HG03039 (cell line): ENCODE data around the gene KIAA1958.

Experiments used
- ATAC-seq: cut with Tn5 transposase; IDR thresholded peaks from one replicate; pipeline ENCODE4 v1.9.1; 2021; ENCODE audit warnings: mild to moderate bottlenecking, moderate library complexity; ENCODE audit not compliant: unreplicated experiment

Gene KIAA1958

DNA sequence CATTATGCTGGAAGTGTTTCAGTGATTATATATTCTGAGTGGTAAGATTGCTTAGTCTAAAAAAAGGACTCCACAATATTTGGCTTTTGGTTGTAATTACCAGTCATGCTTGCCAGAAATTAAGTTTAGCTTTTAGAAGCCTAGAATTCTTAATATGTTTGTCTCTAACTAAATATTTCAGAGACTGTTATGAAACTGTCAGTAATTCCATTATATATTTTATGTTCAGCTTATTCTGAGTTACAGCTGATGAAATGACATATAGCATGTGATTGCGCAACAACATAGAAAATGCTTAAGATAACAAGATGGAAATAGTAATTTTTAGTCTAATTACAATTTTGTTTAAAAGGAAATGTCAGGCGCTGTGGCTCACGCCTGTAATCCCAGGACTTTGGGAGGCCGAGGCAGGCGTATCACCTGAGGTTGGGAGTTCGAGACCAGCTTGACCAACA is 44.2 kb downstream of the KIAA1958 start:
- no peak for ATAC-seq

DNA sequence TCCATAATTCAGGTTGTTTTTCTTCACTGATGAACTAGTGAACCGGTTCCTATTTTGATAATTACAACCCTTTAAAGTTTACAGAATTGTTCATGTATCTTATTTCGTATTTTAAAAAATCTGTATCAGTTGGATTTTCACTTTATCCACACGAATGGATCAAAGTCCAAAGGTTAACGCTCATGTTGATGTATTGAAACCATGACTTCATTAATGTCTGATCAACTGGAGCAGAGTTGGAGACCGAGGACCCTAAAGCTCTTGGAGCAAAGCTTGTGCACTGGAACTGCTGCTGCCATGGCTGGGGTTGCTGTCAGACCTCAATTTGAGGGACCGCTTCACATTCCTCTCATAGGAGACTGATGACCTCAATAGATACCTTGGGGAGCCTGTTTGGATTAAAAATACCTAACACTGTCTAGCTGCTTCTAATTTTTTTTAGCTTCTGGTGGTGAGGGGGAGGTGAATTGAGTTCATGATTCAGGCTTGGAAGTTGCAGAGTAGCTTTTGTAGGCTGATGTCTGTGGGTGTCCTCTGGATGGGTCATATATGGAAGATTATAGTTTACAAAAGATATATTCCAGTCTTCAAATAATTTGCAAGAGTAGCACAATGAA is 45.1 kb downstream of the KIAA1958 start:
- ATAC-seq: no peak

DNA sequence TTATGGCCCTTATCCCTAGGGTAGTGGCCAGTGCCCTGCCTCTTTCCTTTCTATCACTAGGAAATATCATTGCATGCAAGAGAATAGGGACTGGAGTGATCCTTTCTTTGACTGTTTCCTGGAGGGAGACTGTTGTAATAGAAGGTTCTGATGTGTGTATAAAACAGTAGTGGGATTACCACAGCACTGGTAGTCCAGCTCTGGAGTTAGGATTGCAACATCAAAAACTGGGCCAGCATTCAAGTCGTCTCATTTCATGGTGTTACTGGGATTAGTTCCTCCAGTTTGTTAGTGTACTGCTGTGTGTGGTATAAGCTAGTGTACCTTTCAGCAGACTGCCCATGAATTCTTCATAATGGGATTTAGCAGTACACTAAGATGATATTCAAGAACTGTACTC is 45.8 kb downstream of the KIAA1958 start:
- no peak for ATAC-seq

DNA sequence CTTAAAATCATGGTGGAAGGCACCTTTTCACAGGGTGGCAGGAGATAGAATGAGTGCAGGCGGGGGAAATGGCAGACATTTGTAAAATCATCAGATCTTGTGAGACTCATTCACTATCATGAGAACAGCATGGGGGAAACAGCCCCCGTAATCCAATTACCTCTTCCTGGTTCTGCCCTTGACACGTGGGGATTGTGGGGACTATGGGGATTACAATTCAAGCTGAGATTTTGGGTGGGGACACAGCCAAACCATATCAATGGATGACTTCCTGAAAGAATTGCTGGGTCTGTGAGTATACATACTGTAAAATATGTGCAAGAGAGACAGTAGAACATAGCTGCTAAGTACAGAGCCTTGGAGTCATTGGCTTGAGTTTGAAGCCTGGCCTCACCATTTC is 47.0 kb downstream of the KIAA1958 start:
- ATAC-seq: no peak

DNA sequence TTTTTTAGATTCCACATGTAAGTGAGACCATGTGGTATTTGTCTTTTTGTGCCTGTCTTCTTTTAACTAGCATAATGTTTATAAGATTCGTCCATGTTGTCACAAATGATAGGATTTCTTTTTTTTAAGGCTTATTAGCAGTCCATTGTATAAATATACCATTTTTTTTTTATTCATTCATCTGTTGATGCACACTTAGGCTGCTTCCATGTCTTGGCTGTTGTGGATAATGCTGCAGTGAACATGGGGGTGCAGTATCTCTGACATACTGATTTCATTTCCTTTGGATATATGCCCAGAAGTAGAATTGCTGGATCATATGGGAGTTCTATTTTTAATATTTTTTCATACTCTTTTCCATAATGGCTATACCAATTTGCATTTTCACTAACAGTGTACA is 48.7 kb downstream of the KIAA1958 start:
- no peak for ATAC-seq

DNA sequence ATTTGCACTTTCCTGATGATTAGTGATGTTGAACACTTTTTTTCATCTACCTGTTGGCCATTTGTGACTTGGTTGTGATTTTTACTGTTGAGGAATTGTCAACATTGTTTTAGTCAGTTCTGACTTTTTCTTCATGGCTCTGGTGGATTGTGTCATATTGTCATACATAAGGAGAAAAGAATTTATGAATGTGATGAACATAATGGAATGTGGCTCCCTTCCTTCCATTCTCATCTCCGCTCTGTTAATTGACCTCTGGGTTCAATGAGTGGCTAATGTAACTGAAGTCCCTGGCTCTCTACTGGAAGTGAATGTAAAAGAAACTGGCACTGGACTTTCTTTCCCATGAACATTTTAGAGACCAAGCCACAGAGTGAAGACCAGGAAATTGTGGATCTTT is 49.2 kb downstream of the KIAA1958 start:
- no peak for ATAC-seq

- ATAC-seq: no peak
Measured at GRCh38 chr9:112537561-112537960, 50.9 kb downstream of the KIAA1958 start.

DNA sequence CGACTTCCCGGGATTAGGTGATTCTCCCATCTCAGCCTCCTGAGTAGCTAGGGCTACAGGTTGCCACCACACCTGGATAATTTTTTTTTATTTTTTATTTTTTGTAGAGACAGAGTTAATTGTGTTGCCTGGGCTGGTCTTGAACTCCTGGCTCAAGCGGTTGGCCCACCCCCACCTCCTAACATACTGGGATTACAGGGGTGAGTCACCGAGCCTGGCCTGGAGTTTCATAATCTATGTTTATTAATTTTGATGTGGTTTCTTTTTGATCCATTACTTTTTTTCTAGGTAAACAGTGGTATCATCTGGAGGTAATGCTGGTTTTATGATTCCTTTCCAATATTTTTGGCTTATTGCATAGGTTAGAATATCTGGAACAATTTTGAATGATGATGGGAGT is 54.2 kb downstream of the KIAA1958 start:
- no peak for ATAC-seq

- no peak for ATAC-seq
Measured at GRCh38 chr9:112541685-112542084, 55.1 kb downstream of the KIAA1958 start.

GRCh38 chr9:112542593-112543292 is 56.1 kb downstream of the KIAA1958 start:
- ATAC-seq: no peak

DNA sequence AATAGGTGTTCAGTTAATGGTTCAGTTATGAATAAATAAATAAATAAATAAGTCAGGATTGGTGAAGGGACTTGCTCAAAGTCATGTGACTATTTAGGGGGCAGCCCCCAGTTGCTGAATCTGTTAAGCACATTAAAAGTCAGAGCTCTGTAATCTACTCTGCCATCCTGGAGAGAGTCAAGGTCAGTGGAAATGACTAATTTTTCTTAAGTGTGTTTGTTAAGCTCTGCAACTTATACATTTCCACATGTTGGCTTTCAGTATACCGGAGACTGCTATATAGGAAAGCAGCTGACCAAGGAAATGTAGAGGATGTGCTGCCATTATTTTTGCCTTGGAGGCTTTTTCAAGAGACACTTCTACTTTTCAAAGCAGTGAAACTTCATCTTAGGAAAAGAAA is 57.9 kb downstream of the KIAA1958 start:
- no peak for ATAC-seq

DNA sequence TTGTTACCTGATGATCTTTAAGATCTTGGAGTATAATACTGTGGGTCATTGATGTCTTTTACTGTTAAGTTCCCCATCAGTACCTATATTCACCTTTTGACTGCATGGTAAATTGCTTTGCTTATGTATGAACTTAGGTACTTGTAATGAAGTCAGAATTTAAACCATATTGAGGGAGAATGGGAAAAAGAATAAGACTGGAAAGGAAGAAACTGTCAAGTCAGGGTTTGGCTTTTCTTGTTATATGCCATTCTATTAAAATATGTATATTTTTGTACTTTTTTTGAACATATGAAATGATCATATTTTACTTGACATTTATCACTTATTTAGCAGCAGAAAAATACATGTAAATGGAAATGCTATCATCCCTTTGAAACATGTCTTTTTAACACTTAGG is 58.6 kb downstream of the KIAA1958 start:
- no peak for ATAC-seq

- ATAC-seq: no peak
Measured at GRCh38 chr9:112546149-112547012, 59.8 kb downstream of the KIAA1958 start.

GRCh38 chr9:112548051-112548440 is 61.4 kb downstream of the KIAA1958 start:
- ATAC-seq: no peak

DNA sequence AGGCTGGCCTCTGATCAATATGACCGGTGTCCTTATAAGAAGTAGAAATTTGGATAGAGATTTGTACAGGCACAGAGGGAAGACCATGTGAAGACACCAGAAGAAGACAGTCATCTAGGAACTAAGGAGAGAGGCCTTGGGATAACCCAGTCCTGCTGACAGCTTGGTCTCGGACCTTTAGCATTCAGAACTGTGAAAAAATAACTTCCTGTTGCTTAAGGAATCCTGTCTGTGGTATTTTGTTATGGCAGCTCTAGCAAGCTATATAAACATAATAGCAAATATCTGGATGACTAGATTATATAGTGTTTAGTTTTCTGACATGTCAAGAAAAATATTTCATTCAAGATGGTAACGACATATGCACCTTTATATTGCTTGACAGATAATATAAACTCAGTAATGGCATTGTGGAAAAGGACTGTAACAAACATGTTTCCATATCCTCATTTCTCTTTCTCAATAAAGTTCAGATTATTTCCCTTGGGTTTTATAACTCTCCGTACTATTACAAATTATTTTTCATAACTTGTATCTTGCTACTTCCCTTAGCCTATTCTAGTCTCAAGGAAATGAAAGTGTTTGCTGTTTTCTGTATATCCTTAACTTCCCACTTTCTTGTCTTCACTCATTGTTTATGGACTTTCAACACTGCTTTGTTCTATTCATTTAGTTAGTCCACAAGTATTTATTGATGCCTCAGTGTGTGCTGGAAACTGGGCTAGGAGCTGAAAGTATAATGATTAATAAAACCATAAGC is 62.4 kb downstream of the KIAA1958 start:
- ATAC-seq: no peak

GRCh38 chr9:112550531-112550930 is 63.9 kb downstream of the KIAA1958 start:
- ATAC-seq: no peak

DNA sequence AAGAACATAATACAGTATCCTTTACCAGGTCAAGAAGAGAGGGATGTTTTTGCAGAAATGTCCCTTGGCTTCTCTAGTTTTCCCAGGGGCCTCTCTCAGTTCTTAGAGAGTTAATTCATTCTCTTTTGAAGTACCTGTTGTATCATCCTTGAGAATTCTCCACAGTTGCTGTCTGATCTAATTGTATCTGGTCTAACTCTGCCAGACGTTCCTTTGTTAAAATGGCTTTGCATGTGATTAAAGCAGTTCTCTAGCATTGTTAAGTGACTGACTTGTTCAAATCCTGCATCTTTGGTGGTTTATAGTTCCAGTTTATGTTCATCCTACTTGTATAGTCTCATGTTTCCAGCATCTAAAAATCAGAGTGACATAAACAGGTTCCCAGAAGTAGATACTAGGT is 65.0 kb downstream of the KIAA1958 start:
- no peak for ATAC-seq

- ATAC-seq: no peak
Measured at GRCh38 chr9:112552229-112553056, 65.8 kb downstream of the KIAA1958 start.

DNA sequence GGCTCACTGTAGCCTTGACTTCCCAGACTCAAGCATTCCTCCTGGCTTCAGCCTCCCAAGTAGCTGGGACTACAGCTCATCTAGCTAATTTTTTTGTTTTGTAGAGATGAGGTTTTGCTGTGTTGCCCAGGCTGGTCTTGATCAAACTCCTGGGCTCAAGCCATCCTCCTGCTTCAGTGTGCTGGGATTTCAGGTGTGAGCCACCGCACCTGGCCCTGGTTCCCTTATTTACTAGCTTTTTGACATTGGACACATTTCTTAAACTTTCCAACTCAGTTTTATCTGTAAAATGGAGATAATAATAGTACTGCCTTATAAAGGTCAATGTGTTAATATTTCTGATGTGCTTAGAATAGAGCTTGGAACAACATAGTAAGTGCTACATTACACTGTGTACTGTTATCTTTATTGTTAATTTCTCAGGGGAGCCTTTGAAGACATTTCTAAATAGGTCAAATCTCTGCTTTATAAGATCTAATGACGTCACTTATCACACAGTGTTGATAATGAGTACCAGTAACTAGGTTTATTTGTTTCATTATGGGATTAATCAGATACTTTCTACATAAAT is 66.7 kb downstream of the KIAA1958 start:
- ATAC-seq: no peak

GRCh38 chr9:112554516-112554915 is 67.9 kb downstream of the KIAA1958 start:
- no peak for ATAC-seq
